Embryonic facial prominence (tissue), 1 donor: Measurements from ENCODE around the gene IL12A.

ENCODE experiments used
- DNase-seq: peaks from one replicate; pipeline ENCODE4 v3.0.0-alpha.2; 2016; ENCODE audit errors: extremely low spot score

IL12A gene

GRCh38 chr3:160027541-160028195, 39.0 kb downstream of the IL12A start:
- no peak for DNase-seq

GRCh38 chr3:160035757-160036156, 47.1 kb downstream of the IL12A start:
- no peak for DNase-seq

GRCh38 chr3:160038862-160039562, 50.4 kb downstream of the IL12A start:
- DNase-seq = no peak

GRCh38 chr3:160040181-160040580, 51.5 kb downstream of the IL12A start:
- no peak for DNase-seq

GRCh38 chr3:160041465-160041864, 52.8 kb downstream of the IL12A start:
- DNase-seq = no peak

GRCh38 chr3:160044121-160044520, 55.5 kb downstream of the IL12A start:
- DNase-seq = no peak
